Neural progenitor cell (in vitro differentiated cells): ENCODE measurements around the gene SRRM1.

Experiments
- EZH2 ChIP-seq: fragments of 200-600 bp; sonication (generic); IDR thresholded peaks from 2 replicates; pipeline ENCODE4 v1.6.1; 2017; ENCODE audit warnings: antibody characterized with exemption, mild to moderate bottlenecking, moderate library complexity
- EZH2phosphoT487 ChIP-seq: fragments of 200-600 bp; sonication (generic); IDR thresholded peaks from 2 replicates; pipeline ENCODE4 v1.6.1; 2017; ENCODE audit warnings: antibody characterized with exemption
- TF ChIP-seq, protein P1 (sequence below): fragments of 200-600 bp; sonication (generic); IDR thresholded peaks from 2 replicates; pipeline ENCODE4 v1.5.1; 2017; ENCODE audit warnings: antibody characterized with exemption, mild to moderate bottlenecking

DNA sequence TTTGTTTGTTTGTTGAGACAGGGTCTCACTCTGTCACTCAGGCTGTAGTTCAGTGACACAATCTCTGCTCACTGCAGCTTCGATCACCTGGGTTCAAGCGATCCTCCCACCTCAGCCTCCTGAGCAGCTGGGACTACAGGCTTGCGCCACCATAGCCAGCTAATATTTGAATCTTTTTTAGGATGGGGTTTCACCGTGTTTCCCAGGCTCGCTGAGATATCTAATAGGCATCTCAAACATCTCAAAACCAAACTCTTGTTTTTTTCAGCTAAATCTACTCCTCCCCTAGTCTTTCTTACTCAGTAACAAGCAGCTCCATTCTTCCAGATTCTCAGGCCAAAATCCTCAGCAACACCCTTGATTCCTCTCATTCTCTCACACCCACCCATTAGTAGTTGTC is 22.0 kb upstream of the SRRM1 start:
- TF ChIP-seq EZH2 (no peak), EZH2phosphoT487 (no peak)
- TF ChIP-seq, protein P1, sequence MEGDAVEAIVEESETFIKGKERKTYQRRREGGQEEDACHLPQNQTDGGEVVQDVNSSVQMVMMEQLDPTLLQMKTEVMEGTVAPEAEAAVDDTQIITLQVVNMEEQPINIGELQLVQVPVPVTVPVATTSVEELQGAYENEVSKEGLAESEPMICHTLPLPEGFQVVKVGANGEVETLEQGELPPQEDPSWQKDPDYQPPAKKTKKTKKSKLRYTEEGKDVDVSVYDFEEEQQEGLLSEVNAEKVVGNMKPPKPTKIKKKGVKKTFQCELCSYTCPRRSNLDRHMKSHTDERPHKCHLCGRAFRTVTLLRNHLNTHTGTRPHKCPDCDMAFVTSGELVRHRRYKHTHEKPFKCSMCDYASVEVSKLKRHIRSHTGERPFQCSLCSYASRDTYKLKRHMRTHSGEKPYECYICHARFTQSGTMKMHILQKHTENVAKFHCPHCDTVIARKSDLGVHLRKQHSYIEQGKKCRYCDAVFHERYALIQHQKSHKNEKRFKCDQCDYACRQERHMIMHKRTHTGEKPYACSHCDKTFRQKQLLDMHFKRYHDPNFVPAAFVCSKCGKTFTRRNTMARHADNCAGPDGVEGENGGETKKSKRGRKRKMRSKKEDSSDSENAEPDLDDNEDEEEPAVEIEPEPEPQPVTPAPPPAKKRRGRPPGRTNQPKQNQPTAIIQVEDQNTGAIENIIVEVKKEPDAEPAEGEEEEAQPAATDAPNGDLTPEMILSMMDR = no peak
